ENCODE data around the gene SEMA3F.
A peak's percentile ranks its signal among the peaks of the same experiment; 100 is the strongest.

Gene SEMA3F

DNA sequence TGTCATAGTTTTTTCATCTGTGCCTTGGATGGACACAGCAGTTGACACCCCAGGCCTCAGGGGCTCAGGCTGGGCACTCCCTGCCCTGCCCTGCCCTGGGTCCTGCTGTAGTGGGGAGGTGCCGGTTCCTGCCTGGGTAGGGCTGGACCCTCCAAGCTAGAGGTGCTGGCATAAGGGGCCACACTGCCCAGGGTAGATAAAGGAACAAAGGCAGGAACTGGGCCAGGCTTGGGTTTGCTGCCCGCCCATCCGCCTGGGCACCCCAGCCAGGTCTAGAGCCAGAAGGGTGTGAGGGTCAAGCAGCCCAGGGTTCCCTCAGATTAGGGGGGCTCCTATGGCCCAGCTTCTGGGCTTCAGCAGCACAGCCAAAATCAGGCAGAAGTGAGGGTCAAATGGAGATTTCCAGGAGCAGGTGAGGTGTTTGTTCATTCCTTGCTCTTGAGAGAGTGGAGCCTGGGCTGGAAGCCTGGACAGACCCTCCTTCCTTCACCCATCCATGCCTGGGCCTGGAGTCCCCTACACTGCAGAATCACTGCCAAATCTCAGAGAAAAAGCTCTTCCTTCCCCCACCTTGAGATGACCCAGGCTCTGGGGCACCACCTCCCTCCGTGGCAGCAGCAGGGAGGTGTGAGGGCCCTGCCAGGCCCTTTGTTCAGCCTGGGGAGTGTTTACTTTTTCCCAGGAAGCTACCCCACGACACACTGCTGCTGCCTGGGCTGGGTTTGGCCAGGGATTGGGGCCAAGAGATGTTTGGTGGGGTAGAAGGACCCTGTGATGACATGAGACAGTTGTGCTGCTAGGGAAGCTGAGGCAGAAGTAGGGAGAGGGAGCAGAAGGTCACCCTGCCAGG is 7.1 kb downstream of the SEMA3F start:
- CTCF ChIA-PET = no interaction called here
- POLR2A ChIA-PET = no interaction called here

DNA sequence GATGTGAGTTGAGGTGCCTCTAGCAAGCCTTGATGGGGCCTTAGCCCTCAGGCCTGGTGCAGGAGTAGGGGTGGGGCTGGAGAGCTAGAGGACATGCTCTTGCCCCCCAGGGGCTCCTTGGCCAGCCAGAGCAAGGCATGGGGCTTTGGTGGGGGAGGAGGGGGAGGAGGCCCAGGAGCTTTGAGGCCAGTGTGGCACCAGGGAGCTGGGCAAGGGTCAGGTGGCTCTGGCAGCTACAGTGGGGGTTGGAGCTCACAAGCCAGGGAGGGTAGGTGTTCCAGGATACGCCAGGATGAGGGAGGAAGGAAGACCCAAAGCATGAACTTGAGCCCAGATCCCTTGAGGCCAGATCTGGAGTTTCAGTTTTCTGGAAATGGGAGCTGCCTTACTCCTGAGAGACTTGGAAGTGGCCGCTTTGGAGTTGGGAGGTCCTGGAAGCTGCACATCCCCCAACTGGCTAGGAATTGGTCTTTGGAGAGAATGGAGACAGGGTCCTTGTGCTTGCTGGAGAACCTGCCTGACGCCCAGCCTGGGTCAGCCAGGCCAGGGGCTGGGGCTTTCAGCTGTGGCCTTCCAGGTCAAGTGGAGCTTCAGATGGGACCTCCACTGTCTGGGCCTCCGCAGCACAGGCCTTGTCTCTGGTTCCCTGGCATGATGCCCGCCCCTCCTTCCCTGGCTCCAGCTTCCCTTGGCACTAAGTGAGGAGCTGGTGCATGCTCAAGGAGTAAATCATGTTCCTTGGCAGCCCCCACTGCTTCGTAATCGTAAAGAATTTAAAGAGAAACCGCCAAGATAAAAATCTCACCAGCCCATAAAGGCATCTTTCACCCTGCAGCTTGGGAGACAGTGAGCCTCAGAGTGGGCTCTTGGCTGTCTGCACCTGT is 8.7 kb downstream of the SEMA3F start:
- no peak for DNase-seq (ENCODE audit: extremely low spot score)
- CTCF ChIA-PET = interaction anchor here (0.6 kb wide), 1 partner anchor 42 kb away, joined by 3 read pairs; no protein-coding TSS in a partner anchor
- POLR2A ChIA-PET = interaction anchor here (0.8 kb wide), 1 partner anchor 19 kb away, joined by 3 read pairs; no protein-coding TSS in a partner anchor
- no peak for TF ChIP-seq LEF1 (IDR thresholded peaks at IDR 0.05; ENCODE audit: borderline replicate concordance)
- TF ChIP-seq, protein P1, sequence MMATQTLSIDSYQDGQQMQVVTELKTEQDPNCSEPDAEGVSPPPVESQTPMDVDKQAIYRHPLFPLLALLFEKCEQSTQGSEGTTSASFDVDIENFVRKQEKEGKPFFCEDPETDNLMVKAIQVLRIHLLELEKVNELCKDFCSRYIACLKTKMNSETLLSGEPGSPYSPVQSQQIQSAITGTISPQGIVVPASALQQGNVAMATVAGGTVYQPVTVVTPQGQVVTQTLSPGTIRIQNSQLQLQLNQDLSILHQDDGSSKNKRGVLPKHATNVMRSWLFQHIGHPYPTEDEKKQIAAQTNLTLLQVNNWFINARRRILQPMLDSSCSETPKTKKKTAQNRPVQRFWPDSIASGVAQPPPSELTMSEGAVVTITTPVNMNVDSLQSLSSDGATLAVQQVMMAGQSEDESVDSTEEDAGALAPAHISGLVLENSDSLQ (IDR thresholded peaks at IDR 0.05) = peak; percentile 32; the same call in 1 of the 2 replicates

More for the DNA sequence above, 7.1 kb downstream of the SEMA3F start:
- DNase-seq (ENCODE audit: extremely low spot score) = no peak
- TF ChIP-seq TARDBP (IDR thresholded peaks at IDR 0.05) (no peak), CTBP1 (IDR thresholded peaks at IDR 0.05; ENCODE audit: borderline replicate concordance) (no peak), L3MBTL2 (conservative IDR thresholded peaks at IDR 0.05) (no peak), FOXA1 (IDR thresholded peaks at IDR 0.05) (no peak)

DNA sequence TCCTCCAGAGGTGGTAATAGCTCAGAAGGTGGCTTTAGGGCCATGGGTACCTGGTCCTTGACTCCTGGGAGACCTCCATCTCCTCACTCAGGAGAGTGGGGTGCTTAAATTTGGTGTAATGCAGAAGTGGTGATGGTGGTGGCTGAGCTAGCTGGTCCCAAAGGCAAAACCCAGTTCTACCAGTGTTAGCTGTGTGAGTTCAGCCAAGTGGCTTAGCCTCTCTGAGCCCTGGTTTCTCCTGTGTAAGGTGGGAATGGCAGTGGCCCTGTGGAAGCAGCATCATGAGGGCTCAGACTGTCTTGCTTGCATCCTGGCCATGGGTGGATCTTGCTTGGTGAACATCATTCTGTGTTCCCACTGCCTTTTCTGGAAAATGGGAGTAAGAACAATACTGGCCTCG is 9.4 kb downstream of the SEMA3F start:
- CTCF ChIA-PET = interaction anchor here (0.6 kb wide), 1 partner anchor 43 kb away, joined by 3 read pairs; no protein-coding TSS in a partner anchor
- POLR2A ChIA-PET = interaction anchor here (0.8 kb wide), 1 partner anchor 19 kb away, joined by 3 read pairs; no protein-coding TSS in a partner anchor
- DNase-seq (ENCODE audit: extremely low spot score) = no peak
- TF ChIP-seq BHLHE40 (IDR thresholded peaks at IDR 0.05; ENCODE audit: borderline replicate concordance) = no peak
- TF ChIP-seq SUZ12 (IDR thresholded peaks at IDR 0.05) = no peak
- TF ChIP-seq SP1 (IDR thresholded peaks at IDR 0.05) = no peak
- no peak for TF ChIP-seq ARNT (IDR thresholded peaks at IDR 0.05)
- TF ChIP-seq FOXA1 (IDR thresholded peaks at IDR 0.05) = no peak
- TF ChIP-seq ZNF384 (IDR thresholded peaks at IDR 0.05) = no peak
- TF ChIP-seq, protein P1 (IDR thresholded peaks at IDR 0.05) = no peak
- TF ChIP-seq LEF1 (IDR thresholded peaks at IDR 0.05; ENCODE audit: borderline replicate concordance) = no peak
- TF ChIP-seq HDGF (IDR thresholded peaks at IDR 0.05; ENCODE audit: borderline replicate concordance) = no peak
- no peak for TF ChIP-seq FOXM1 (IDR thresholded peaks at IDR 0.05; ENCODE audit: borderline replicate concordance)
- TF ChIP-seq FOXK2 (IDR thresholded peaks at IDR 0.05) = no peak
- TF ChIP-seq L3MBTL2 (conservative IDR thresholded peaks at IDR 0.05) = no peak
- no peak for TF ChIP-seq ELF4 (IDR thresholded peaks at IDR 0.05)
- no peak for TF ChIP-seq NFRKB (IDR thresholded peaks at IDR 0.05)

DNA sequence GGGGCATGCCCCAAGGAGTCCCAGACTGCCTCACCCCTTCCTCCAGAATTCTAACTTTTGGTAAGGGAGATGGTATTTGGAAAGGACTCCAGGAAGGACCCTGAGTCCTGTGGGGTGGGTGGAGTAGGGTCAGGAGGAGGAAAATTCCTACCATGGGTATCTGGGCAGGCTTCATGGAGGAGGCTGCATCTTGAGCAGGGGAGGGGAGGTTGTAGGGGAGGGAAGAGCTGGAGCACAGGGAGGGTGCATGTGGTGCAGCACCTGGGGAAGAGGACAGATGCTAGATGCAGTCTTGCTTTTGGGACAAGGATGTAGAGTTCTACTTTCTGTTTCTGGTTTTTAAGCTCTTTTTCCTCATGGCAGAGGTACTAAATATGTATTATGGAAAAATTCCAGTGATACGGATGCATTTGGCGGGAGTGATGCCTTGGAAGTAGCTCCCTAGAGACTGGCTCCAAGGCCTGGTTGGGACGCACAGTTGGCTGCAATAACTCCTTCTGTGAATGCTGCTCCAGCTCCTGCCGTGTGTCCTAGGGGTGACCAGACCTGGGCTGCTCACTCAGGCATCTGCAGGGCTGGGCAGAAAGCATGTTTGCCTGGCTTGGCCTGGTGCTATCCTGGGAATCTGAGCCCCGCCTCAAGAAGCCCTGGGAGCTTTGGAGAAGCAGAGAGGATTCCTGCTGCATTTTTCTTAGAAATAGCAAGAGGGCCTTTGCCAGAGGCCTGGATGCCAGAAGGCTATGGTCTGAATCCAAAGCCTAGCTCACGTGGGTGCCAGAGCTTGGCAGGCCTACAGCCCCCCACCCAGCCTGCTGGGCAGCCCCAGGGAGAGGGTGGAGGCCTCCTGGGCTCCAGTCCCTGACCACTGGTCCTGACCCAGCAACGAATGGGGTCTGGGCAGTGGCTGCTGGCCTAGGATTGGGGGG is 10.1 kb downstream of the SEMA3F start:
- ChIA-PET POLR2A (no interaction called here), CTCF (interaction anchor here (0.6 to 0.8 kb wide), 2 partner anchors 44 to 82 kb away, joined by 3 read pairs; no protein-coding TSS in a partner anchor)
- TF ChIP-seq BHLHE40 (IDR thresholded peaks at IDR 0.05; ENCODE audit: borderline replicate concordance) (no peak), ZNF384 (IDR thresholded peaks at IDR 0.05) (no peak), LEF1 (IDR thresholded peaks at IDR 0.05; ENCODE audit: borderline replicate concordance) (no peak), SP1 (IDR thresholded peaks at IDR 0.05) (no peak), SUZ12 (IDR thresholded peaks at IDR 0.05) (no peak), TARDBP (IDR thresholded peaks at IDR 0.05) (no peak)
- TF ChIP-seq, protein P1 (IDR thresholded peaks at IDR 0.05) = no peak
- DNase-seq (ENCODE audit: extremely low spot score) = no peak

DNA sequence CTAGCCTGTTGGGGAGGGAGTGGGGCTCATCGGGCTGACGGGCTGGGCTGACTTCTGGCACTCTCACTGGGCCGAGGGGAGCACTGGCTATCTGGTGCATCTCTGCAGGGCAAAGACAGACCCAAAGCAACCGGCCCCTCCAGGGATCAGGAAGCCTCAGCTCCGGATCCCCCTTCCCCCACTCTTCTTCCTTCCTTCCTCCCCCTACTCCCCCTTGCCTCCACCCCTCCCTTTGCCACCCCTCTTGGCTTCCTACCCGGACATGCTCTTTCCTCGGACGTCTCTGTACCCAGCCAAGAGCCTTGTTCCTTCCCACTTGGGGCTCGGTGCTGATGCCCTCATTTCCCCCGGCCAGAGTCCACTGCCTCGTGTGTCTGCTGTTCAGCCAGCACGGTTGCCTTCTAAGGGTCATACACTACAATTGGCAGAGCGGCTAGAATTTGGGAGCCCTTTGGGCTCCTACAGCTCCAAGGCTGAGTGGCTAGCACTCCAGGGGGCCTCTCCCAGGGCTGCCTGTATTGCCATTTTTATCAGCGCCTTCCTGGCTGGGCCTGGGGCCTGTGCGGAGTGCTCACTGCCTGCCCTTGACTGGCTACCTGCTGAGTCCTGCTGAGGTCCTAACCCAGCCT is 10.9 kb downstream of the SEMA3F start:
- TF ChIP-seq L3MBTL2 (conservative IDR thresholded peaks at IDR 0.05) (no peak), CTBP1 (IDR thresholded peaks at IDR 0.05; ENCODE audit: borderline replicate concordance) (no peak), BHLHE40 (IDR thresholded peaks at IDR 0.05; ENCODE audit: borderline replicate concordance) (no peak), ZNF384 (IDR thresholded peaks at IDR 0.05) (no peak), LEF1 (IDR thresholded peaks at IDR 0.05; ENCODE audit: borderline replicate concordance) (no peak), ELF4 (IDR thresholded peaks at IDR 0.05) (no peak), ARNT (IDR thresholded peaks at IDR 0.05) (no peak), NFRKB (IDR thresholded peaks at IDR 0.05) (no peak), TARDBP (IDR thresholded peaks at IDR 0.05) (no peak), FOXK2 (IDR thresholded peaks at IDR 0.05) (no peak), FOXA1 (IDR thresholded peaks at IDR 0.05) (no peak), HDGF (IDR thresholded peaks at IDR 0.05; ENCODE audit: borderline replicate concordance) (no peak)
- TF ChIP-seq, protein P1 (IDR thresholded peaks at IDR 0.05) = no peak
- CTCF ChIA-PET = interaction anchor here (0.8 kb wide), 1 partner anchor 81 kb away, joined by 3 read pairs; no protein-coding TSS in a partner anchor
- no peak for DNase-seq (ENCODE audit: extremely low spot score)
- POLR2A ChIA-PET = no interaction called here

Measured in HEK293T (cell line).